Retinal pigment epithelial cell (primary cell): ENCODE data around the gene CD79B.

Source experiments
- DNase-seq: peaks from one replicate; pipeline ENCODE4 v3.0.0-alpha.2; 2010; ENCODE audit warnings: low read depth
- H3K4me3 ChIP-seq: 2 replicates; pipeline ENCODE4 v1.5.1; 2011; ENCODE audit warnings: mild to moderate bottlenecking, low read length, control low read depth, moderate library complexity
- CTCF ChIP-seq: conservative IDR thresholded peaks from 2 replicates; pipeline ENCODE4 v1.5.1; 2011; ENCODE audit warnings: low read depth, low read length, control low read depth, inconsistent platforms

CD79B gene

DNA sequence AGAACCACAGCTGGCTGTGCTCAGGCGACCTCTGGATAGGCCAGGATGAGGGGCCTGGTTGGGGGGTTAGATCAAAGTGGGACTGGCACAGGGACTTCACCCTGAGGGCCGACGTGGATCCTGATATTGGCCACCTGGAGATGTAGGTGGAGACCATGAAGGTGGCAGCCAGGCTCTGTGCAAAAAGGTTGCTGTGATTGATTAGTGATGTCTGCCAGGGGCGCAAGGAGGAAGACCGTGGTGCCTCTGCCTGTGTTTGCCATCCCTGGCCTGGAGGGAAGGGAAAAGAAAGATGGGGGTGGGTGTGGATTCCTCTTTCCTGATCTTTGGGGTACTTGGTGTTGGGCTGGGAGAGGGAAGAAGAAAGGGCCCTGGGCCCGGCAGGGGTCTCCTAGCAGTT lies 41.1 kb upstream of the CD79B start:
- TF ChIP-seq CTCF, result no peak
- no peak overlapping the region for H3K4me3 ChIP-seq
- no peak for DNase-seq

GRCh38 chr17:63972796-63973195 lies 40.7 kb upstream of the CD79B start, which contains the start of gene SCN4A:
Gene SCN4A (minus strand): TSS chr17:63972918. CDS start chr17:63972841, 77 bp downstream.
- no peak within 1 kb of the TSS for H3K4me3 ChIP-seq
- no peak for TF ChIP-seq CTCF
- DNase-seq, result no peak

- H3K4me3 ChIP-seq, result no peak overlapping the region
- no peak for TF ChIP-seq CTCF
- DNase-seq, result no peak
Measured at GRCh38 chr17:63969278-63969677, 37.1 kb upstream of the CD79B start.

- H3K4me3 ChIP-seq, result no peak overlapping the region
- no peak for TF ChIP-seq CTCF
- DNase-seq, result no peak
Measured at GRCh38 chr17:63967953-63968352, 35.8 kb upstream of the CD79B start.

GRCh38 chr17:63966646-63967264 lies 34.6 kb upstream of the CD79B start:
- DNase-seq, result no peak
- TF ChIP-seq CTCF, result no peak
- H3K4me3 ChIP-seq, result no peak overlapping the region

- no peak for DNase-seq
- no peak overlapping the region for H3K4me3 ChIP-seq
- TF ChIP-seq CTCF, result no peak
Measured at GRCh38 chr17:63963123-63963522, 31.0 kb upstream of the CD79B start.

DNA sequence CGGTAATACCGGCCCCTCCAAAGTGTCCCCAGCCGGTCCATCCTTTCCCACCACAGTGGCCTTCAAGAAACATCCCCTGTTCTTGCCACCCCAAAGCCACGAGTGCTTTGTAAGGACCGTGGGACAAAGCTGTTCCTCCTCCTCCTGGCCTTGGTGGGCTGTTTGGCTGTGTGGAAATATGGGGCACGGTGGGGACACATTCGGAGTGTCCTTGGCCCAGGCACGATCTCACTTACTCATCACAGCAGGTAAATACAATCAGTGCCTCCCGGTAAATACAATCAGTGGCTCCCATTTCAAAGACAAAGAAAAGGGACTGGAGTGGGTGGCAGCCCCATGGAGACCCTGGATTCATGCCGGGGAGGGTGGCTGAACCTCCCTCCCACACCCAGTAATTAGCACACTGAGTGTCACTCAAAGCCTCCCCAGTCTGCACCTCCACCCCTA lies 30.2 kb upstream of the CD79B start:
- no peak overlapping the region for H3K4me3 ChIP-seq
- no peak for DNase-seq
- no peak for TF ChIP-seq CTCF
